GM19240 (cell line): ENCODE data around the gene NOX5.
"Not testable (repeated sequence)": the region's sequence is repeated elsewhere in the genome, so short reads cannot be mapped to it uniquely, and the experiment has no call there.

Source experiments
- DNase-seq: peaks from one replicate; pipeline ENCODE4 v3.0.0; 2011; ENCODE audit warnings: low spot score; ENCODE audit not compliant: insufficient read length

The NOX5 gene

GRCh38 chr15:69049976-69050375 is 35.5 kb downstream of the NOX5 start:
- DNase-seq = no peak

- no peak for DNase-seq
Observed at GRCh38 chr15:69055251-69055650, 40.8 kb downstream of the NOX5 start.

GRCh38 chr15:69056365-69056764 is 41.9 kb downstream of the NOX5 start:
- no peak for DNase-seq

DNA sequence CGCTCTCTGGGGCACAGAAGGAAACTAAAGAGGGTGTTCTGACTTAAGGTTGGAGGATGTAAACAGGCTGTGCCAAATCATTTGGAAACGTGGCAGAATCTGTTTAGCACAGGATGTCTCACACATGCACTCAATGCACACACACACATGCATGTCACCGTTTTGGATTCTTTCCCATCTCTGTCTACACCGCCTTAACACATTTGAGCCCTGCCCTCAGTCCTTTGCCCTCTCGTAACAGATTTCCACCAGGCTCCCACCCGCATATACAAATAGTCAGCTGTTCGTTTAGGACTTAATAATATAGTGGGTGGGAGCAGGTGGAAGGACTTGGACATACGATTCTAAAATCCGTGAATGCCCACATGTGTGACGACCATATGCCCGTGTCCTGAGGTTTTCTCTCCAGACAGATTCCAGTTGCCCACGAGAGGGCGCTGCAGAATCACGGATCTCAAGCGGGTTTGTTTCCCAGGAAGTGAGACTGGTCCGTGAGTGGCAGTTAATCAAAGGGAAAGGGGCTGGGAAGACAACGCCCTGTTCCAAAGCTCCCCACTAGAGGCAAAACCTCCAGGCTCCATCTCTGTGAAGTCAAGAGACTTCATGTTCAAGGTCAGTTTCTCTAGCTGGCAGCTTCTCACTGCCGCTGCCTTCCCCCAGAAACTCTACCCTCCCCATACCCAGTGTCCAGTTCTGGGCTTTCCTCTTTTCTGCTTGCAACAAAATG is 44.5 kb downstream of the NOX5 start:
- DNase-seq = peak; percentile 68

- DNase-seq = no peak
Observed at GRCh38 chr15:69059557-69059943, 45.1 kb downstream of the NOX5 start.

GRCh38 chr15:69060041-69060481 is 45.6 kb downstream of the NOX5 start:
- no peak for DNase-seq

- DNase-seq = no peak
Observed at GRCh38 chr15:69060744-69061143, 46.2 kb downstream of the NOX5 start.

DNA sequence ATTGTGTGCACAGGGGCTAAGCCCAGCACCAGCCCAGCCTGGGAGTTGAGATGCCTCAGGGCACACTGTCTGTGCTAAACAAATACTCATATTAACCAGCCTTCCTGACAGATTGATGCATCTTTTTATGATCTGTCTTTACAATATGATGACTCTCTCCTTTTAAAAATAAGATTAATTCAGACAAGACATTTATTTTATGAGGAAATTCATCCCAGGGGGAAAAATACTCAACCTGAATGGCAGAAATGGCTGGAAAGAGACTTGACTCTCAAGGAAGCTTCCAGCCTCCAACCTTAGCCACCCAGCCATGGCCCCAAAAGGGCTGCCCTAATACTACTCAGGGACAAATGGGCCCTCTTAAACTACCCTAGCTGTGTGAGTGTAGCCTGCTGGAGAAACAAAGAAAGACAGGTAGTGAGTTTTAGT is 46.9 kb downstream of the NOX5 start:
- no peak for DNase-seq

- no peak for DNase-seq
Observed at GRCh38 chr15:69064649-69065048, 50.2 kb downstream of the NOX5 start.

- DNase-seq = no peak
Observed at GRCh38 chr15:69066007-69066995, 51.8 kb downstream of the NOX5 start.

DNA sequence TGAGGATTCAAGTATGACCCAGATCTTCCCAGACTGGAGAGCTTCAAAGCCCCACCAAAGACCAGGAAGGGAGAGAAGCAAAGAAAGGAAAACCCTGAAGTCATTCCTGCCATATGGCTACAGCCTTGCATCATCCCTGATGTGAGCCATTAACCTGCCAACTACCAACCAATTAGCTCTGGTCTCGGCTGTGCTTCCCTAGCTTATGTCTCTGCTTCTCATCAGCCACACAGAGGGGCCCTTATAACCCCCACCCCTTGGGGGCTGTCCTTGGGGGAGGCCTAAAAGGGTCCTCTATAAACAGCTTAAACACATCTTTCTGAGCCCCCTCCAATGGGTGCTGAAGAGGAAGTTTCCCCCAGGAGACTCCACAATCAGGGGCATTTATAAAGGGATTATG is 52.8 kb downstream of the NOX5 start:
- DNase-seq = no peak

DNA sequence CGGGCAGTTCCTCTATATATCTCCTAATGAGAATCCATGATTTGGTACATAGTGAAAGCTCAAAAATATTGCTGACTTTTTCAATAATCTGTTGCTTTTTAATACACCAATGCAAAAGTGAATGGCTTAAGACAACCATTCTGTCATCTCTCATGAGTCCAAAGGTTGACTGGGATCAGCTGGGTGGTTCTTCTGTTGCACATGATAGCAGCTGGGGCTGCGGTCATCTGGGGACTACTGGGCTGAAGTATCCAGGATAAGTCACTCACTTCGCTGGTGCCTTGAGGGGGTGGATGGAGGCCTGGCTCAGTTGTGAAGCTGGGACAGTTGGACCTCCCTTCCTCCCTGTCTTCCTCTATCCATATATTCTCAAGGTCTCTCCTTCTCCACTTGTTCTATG is 53.7 kb downstream of the NOX5 start:
- no peak for DNase-seq

- not testable (repeated sequence) for DNase-seq
Observed at GRCh38 chr15:69069290-69069689, 54.8 kb downstream of the NOX5 start.

GRCh38 chr15:69069996-69070395 is 55.5 kb downstream of the NOX5 start:
- DNase-seq = no peak

DNA sequence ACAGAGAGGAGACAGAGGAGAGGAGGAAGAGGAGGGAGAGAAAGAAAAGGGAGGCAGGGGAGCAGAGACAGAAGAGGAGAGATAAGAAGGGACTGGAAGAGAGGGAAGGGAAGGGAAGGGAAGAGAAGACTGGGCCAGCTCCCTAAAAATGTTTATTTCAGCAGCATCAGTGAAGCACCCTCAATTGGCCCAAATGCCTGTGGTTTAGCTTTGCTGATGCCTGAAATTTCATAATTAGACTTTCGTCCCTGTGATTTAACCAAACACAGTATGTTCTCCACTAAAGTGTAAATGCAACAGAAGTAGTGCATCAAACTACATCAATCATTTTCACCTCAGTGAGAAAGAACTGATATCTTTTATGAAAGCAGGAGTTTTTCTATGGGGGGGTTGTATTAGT is 55.9 kb downstream of the NOX5 start:
- no peak for DNase-seq

GRCh38 chr15:69071260-69071659 is 56.8 kb downstream of the NOX5 start:
- no peak for DNase-seq

DNA sequence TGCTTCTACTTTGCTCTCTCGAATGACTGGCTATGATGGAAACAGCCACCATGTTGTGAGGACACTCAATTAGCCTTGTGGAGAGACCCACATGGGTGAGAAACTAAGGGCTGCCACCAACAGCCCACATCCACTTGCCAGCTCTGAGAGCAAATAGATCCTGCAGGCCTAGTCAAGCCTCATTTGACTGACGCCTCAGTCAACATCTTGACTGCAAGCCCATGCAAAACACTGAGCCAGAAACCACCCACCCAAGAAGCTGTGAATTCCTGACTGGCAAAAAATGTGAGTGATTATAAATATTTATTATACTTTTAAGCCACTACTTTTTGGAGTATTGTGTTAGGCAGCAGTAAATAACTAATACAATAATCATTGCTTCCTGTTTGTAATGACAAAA is 58.4 kb downstream of the NOX5 start:
- no peak for DNase-seq

DNA sequence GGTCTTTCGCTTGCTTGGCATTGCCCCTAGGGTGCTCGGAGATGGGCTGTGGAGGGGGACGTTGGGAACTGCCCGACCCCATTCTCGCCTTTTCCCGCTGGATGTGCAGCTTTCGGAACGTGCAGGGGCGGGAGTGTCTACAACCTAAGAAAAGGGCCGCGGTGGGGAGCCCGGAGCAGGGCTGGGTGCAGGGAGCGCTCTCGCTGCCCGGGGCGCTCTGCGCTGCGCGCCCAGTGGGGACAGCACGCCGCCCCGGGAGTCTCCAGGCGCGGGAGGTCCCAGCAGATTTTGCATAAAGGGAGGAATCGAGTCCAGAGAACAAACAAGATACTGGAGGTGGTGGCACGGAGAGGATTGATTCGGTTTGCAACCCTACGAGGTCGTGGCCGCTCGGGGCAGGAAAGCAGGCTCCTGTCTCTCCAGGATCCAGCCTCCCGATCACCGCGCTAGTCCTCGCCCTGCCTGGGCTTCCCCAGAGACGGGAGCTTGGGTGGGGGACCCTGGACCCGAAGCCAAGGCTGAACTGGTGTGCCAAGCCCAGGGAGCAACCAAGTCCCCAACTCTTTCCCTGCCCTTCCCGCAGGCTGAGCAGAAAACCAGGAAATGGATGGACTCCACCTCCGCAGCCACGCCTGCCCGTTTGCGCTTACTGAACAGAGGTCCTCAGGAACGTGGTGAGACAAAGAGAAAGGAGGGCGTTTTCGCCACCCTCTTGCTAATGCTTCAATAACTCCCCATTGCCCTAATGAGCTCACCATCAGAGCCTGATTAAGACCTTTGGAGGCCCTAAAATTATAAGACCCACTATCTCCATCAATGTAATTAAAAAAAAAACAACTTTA is 59.7 kb downstream of the NOX5 start:
- no peak for DNase-seq

- DNase-seq = no peak
Observed at GRCh38 chr15:69074843-69075224, 60.3 kb downstream of the NOX5 start.

DNA sequence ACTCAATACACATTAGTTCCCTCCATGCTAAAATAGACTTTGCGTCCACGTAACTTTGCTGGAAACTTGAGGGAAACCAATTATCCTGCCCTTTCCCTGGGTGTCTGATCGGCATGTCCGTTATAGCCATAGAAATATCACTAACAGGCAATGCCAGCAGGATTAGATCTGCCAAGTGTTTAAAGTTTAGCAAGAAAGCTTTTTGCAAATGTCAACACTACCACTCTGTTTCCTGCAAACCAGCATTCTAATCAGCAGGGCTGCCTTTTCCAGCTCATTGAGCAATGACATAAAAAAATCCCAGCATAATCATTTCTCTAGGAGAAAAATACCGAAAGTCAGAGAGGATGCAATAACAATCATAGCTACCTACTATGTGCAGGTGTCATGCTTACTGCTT is 60.9 kb downstream of the NOX5 start:
- no peak for DNase-seq

GRCh38 chr15:69076756-69077155 is 62.3 kb downstream of the NOX5 start:
- DNase-seq = no peak

DNA sequence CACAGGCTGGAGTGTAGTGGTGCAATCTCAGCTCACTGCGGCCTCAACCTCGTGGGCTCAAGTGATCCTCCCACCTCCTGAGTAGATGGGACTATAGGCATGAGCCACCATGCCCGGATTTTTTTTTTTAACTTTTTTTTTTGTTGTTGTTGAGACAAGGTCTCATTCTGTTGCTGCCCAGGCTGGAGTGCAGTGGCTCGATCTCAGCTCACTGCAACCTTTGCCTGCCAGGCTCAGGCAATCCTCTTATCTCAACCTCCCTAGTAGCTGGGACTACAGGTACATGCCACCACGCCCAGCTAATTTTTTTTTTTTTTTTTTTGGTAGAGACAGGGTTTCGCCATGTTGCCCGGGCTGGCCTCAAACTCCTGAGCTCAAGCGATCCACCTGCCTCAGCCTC is 64.1 kb downstream of the NOX5 start:
- DNase-seq = no peak
